ENCODE results near the gene TNRC6A. TPM values are rescaled to one million over a fixed set of nuclear protein-coding genes. Genes with fewer than 3 reads are reported as not detected.

TNRC6A gene
- total and polyA plus RNA-seq, 10 of the 15 experiments (the other 5 are each of a cell fraction or from before 2014, with no cell fraction given), result 4.6 to 41.3 (median 29.7) TPM

DNA sequence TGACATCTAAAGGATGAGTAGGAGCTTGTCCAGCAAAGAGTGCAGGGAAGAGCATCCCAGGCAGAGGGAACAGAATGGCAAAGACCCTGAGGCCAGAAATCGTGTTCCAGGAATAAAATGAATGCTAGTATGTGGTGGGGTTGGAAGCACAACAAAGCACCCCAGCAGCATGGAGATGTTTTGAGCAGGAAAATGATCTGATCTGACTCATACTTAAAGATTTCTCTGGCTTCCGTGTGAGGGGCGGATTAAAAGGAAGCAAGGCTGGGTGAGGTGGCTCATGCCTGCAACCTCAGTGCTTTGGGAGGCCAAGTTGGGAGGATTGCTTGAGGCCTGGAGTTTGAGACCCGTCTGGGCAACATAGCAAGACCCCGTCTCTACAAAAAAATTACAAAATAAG lies 118.6 kb downstream of the TNRC6A start (continued):
- TF ChIP-seq, protein P1, sequence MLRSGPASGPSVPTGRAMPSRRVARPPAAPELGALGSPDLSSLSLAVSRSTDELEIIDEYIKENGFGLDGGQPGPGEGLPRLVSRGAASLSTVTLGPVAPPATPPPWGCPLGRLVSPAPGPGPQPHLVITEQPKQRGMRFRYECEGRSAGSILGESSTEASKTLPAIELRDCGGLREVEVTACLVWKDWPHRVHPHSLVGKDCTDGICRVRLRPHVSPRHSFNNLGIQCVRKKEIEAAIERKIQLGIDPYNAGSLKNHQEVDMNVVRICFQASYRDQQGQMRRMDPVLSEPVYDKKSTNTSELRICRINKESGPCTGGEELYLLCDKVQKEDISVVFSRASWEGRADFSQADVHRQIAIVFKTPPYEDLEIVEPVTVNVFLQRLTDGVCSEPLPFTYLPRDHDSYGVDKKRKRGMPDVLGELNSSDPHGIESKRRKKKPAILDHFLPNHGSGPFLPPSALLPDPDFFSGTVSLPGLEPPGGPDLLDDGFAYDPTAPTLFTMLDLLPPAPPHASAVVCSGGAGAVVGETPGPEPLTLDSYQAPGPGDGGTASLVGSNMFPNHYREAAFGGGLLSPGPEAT (IDR thresholded peaks at IDR 0.05; ENCODE audit: low read depth), result no peak

DNA sequence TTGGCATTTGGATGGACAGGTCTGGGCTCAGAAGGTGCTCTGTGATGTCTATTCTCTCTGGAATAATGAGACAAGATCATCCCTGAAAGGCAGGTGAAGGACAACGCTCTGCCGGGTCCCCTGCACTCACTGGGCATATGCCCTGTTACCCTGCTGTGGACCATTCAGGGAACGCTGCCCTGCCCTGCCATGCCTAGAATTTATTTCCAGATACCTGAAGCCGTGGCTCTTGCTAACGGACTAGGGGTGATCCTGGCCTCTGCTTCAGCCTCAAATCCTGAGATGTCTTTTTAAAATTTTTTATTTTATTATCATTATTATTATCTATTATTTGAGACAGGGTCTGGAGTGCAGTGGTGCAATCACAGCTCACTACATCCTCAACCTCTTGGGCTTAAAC lies 120.2 kb downstream of the TNRC6A start:
- SMC1A ChIA-PET (ENCODE audit: uncharacterized antibody, unreplicated experiment), result interaction anchor here (0.8 kb wide), 1 partner anchor 456 kb away, joined by 3 read pairs; no protein-coding TSS in a partner anchor
- ATAC-seq, result no peak
- H3K4me1 ChIP-seq (ENCODE audit: control insufficient read depth, insufficient read depth, low read length), result no peaks in the 10 kb centered on the region
- DNase-seq (ENCODE audit: low read depth, low spot score), result no peak
- TF ChIP-seq HCFC1 (IDR thresholded peaks at IDR 0.05; ENCODE audit: low read length) (no peak), JUNB (IDR thresholded peaks at IDR 0.05) (no peak), ZNF217 (IDR thresholded peaks at IDR 0.05) (no peak), ZNF207 (IDR thresholded peaks at IDR 0.05; ENCODE audit: borderline replicate concordance) (no peak), CEBPB (IDR thresholded peaks at IDR 0.05; ENCODE audit: borderline replicate concordance in 1 of 2, low read depth in 2 of 2, low read length in 2 of 2) (no peak), SMAD5 (IDR thresholded peaks at IDR 0.05; ENCODE audit: low read depth) (no peak), GABPA (IDR thresholded peaks at IDR 0.05; ENCODE audit: low read depth) (no peak), RAD21 (IDR thresholded peaks at IDR 0.05; ENCODE audit: insufficient read depth, low read depth, low read length) (no peak), RBBP5 (conservative IDR thresholded peaks at IDR 0.05) (no peak), FOXM1 (IDR thresholded peaks at IDR 0.05; ENCODE audit: low read depth, low read length) (no peak), BHLHE40 (IDR thresholded peaks at IDR 0.05; ENCODE audit: borderline replicate concordance in 1 of 2, low read depth in 2 of 2, low read length in 1 of 2) (no peak), MEF2A (IDR thresholded peaks at IDR 0.05; ENCODE audit: insufficient read depth, low read depth, low read length) (no peak)
- TF ChIP-seq, protein P2, sequence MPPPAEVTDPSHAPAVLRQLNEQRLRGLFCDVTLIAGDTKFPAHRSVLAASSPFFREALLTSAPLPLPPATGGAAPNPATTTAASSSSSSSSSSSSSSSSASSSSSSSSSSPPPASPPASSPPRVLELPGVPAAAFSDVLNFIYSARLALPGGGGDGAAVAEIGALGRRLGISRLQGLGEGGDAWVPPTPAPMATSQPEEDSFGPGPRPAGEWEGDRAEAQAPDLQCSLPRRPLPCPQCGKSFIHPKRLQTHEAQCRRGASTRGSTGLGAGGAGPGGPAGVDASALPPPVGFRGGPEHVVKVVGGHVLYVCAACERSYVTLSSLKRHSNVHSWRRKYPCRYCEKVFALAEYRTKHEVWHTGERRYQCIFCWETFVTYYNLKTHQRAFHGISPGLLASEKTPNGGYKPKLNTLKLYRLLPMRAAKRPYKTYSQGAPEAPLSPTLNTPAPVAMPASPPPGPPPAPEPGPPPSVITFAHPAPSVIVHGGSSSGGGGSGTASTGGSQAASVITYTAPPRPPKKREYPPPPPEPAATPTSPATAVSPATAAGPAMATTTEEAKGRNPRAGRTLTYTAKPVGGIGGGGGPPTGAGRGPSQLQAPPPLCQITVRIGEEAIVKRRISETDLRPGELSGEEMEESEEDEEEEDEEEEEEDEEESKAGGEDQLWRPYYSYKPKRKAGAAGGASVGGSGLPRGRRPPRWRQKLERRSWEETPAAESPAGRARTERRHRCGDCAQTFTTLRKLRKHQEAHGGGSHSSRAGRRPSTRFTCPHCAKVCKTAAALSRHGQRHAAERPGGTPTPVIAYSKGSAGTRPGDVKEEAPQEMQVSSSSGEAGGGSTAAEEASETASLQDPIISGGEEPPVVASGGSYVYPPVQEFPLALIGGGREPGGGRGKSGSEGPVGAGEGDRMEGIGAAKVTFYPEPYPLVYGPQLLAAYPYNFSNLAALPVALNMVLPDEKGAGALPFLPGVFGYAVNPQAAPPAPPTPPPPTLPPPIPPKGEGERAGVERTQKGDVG (CRISPR knock-in tag; IDR thresholded peaks at IDR 0.05), result no peak
- TF ChIP-seq, protein P3, sequence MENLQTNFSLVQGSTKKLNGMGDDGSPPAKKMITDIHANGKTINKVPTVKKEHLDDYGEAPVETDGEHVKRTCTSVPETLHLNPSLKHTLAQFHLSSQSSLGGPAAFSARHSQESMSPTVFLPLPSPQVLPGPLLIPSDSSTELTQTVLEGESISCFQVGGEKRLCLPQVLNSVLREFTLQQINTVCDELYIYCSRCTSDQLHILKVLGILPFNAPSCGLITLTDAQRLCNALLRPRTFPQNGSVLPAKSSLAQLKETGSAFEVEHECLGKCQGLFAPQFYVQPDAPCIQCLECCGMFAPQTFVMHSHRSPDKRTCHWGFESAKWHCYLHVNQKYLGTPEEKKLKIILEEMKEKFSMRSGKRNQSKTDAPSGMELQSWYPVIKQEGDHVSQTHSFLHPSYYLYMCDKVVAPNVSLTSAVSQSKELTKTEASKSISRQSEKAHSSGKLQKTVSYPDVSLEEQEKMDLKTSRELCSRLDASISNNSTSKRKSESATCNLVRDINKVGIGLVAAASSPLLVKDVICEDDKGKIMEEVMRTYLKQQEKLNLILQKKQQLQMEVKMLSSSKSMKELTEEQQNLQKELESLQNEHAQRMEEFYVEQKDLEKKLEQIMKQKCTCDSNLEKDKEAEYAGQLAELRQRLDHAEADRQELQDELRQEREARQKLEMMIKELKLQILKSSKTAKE (IDR thresholded peaks at IDR 0.05; ENCODE audit: low read depth, poor library complexity, severe bottlenecking), result no peak
- H3K9me3 ChIP-seq (replicated peaks; ENCODE audit: control insufficient read depth, insufficient read depth, low read length), result no peaks in the 10 kb centered on the region
- intact Hi-C loops (cut with micrococcal nuclease; ENCODE audit: unreplicated experiment), result no loop called here
- no TSS peak for BruUV-seq (replicated peaks)
- in situ Hi-C loops (cut with MboI), result no loop called here
- no peak for FAIRE-seq
- no peaks in the 10 kb centered on the region for H3K36me3 ChIP-seq (ENCODE audit: control insufficient read depth in 2 of 2, insufficient read depth in 2 of 2, low read length in 1 of 2)
- no peaks in the 10 kb centered on the region for H3K79me2 ChIP-seq (ENCODE audit: control insufficient read depth, insufficient read depth, low read length)
- POLR2A ChIA-PET, result no interaction called here
- H3K4me2 ChIP-seq (ENCODE audit: control insufficient read depth, insufficient read depth), result no peak overlapping the region
- 63% methylated on average over 5 of the region's 5 CpGs for WGBS (ENCODE audit: insufficient coverage, insufficient replicate concordance, low lambda C conversion rate, missing lambda C conversion rate)
- CTCF ChIA-PET, result no interaction called here
- no peak overlapping the region for H3K27ac ChIP-seq (ENCODE audit: control insufficient read depth, insufficient read depth)
- H3K27me3 ChIP-seq (replicated peaks in 1 of 2; ENCODE audit: control insufficient read depth in 2 of 2, insufficient read depth in 2 of 2, low read length in 1 of 2), result no peaks in the 10 kb centered on the region
- H3K4me3 ChIP-seq, result no peak overlapping the region
- H3K9ac ChIP-seq (ENCODE audit: control insufficient read depth, insufficient read depth, low read length), result no peak overlapping the region
- H2AFZ ChIP-seq (ENCODE audit: control insufficient read depth, low read depth, low read length), result no peak overlapping the region
- RAD21 ChIA-PET (ENCODE audit: unreplicated experiment), result no interaction called here
- no peaks in the 10 kb centered on the region for H4K20me1 ChIP-seq (ENCODE audit: control insufficient read depth, insufficient read depth)
